Uterus (tissue), 4 donors: ENCODE measurements around the gene ADAMTS3. TPM values are rescaled to one million over a fixed set of nuclear protein-coding genes. Genes with fewer than 3 reads are reported as not detected.

Experiments
- DNase-seq, 2 donors: peaks; one replicate each; pipeline ENCODE4 v3.0.0-alpha.2; 2019 to 2020
- H3K27ac ChIP-seq, 2 donors: fragments of 200-600 bp; sonication (generic); 1 replicate in 1 of 2; 2 replicates in 1 of 2; pipeline ENCODE4 v1.5.1; 2016 to 2018
- H3K27me3 ChIP-seq, 2 donors: fragments of 200-600 bp; sonication (generic); one replicate each; pipeline ENCODE4 v1.5.1; 2018 to 2019; ENCODE audit warnings: control low read depth in 1 of 2
- H3K36me3 ChIP-seq, 2 donors: fragments of 200-600 bp; sonication (generic); one replicate each; pipeline ENCODE4 v1.5.1; 2019; ENCODE audit warnings: control low read depth in 1 of 2
- H3K4me1 ChIP-seq, 2 donors: fragments of 200-600 bp; sonication (generic); one replicate each; pipeline ENCODE4 v1.5.1; 2018 to 2019; ENCODE audit warnings: control low read depth in 1 of 2
- H3K4me3 ChIP-seq, 2 donors: fragments of 200-600 bp; sonication (generic); 1 replicate in 1 of 2; 2 replicates in 1 of 2; pipeline ENCODE4 v1.5.1; 2018 to 2019; ENCODE audit warnings: mild to moderate bottlenecking in 1 of 2
- H3K9me3 ChIP-seq, 2 donors: fragments of 200-600 bp; sonication (generic); one replicate each; pipeline ENCODE4 v1.5.1; 2019; ENCODE audit warnings: control low read depth in 1 of 2
- POLR2A ChIP-seq, 2 donors: fragments of 450-650 bp; IDR thresholded peaks; one replicate each; pipeline ENCODE4 v1.6.1; 2016; ENCODE audit warnings: antibody characterized with exemption in 2 of 2, mild to moderate bottlenecking in 1 of 2, moderate library complexity in 1 of 2
- intact Hi-C: fragments of 100-400 bp; cut with DNase I; formaldehyde crosslinking; loops from one replicate; pipeline ENCODE4 v1.15.1; 2023; ENCODE audit warnings: low total_unique reads
- total RNA-seq, 4 donors: library from RNA; depleted of rRNA in 3 of 4; stranded (reverse); fragments of >200 nt in 3 of 4; gene quantifications; one replicate each; pipeline versions ENCODE4 v1.1.0 to v1.2.4, GENCODE V29; 2014 to 2023
- TF ChIP-seq, protein P1 (sequence below), 4 experiments: fragments of 200-600 bp in 2 of 4; fragments of 450-650 bp in 2 of 4; sonication (generic) in 2 of 4; IDR thresholded peaks; one replicate each; pipeline ENCODE4 v1.5.1; 2016 to 2019; ENCODE audit warnings: antibody characterized with exemption in 4 of 4, mild to moderate bottlenecking in 2 of 4, moderate library complexity in 1 of 4
- donor health status: DM: yes; HTN: yes; CAD: no.

The ADAMTS3 gene
- total RNA-seq, 4 donors from 2014 or later, result 4.2 to 25.7 (median 11.8) TPM

DNA sequence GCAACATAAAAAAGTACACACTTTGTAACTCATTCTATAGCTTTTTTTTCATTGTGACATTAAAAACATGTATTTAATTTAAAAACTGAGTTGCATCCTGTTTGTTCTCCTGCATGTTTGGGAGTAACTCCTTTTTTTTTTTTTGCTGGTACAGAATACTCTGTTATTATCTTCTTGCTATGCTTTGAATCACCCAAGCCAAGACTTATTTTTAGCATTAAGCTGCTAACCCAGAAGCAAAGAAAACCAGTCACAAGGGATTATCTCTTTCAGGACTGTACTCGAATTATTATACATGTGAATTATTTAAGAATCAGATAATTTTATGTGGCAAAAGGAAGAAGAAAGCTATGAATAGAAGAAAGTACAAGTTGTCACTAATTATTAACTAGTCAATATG lies 194.9 kb downstream of the ADAMTS3 start:
- no peaks in the 10 kb centered on the region for H3K27me3 ChIP-seq
- no peaks in the 10 kb centered on the region for H3K36me3 ChIP-seq
- no peak for DNase-seq
- no peaks in the 10 kb centered on the region for H3K9me3 ChIP-seq
- no peak overlapping the region for H3K4me3 ChIP-seq
- TF ChIP-seq, protein P1, sequence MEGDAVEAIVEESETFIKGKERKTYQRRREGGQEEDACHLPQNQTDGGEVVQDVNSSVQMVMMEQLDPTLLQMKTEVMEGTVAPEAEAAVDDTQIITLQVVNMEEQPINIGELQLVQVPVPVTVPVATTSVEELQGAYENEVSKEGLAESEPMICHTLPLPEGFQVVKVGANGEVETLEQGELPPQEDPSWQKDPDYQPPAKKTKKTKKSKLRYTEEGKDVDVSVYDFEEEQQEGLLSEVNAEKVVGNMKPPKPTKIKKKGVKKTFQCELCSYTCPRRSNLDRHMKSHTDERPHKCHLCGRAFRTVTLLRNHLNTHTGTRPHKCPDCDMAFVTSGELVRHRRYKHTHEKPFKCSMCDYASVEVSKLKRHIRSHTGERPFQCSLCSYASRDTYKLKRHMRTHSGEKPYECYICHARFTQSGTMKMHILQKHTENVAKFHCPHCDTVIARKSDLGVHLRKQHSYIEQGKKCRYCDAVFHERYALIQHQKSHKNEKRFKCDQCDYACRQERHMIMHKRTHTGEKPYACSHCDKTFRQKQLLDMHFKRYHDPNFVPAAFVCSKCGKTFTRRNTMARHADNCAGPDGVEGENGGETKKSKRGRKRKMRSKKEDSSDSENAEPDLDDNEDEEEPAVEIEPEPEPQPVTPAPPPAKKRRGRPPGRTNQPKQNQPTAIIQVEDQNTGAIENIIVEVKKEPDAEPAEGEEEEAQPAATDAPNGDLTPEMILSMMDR (IDR thresholded peaks at IDR 0.05), result no peak
- TF ChIP-seq POLR2A (IDR thresholded peaks at IDR 0.05), result no peak
- intact Hi-C loops, result no loop called here
- H3K27ac ChIP-seq, result peak overlapping the region in 1 of 2 donors; percentile 10
- peaks cover 0 to 2% of the 10 kb centered on the region in 2 donors for H3K4me1 ChIP-seq

DNA sequence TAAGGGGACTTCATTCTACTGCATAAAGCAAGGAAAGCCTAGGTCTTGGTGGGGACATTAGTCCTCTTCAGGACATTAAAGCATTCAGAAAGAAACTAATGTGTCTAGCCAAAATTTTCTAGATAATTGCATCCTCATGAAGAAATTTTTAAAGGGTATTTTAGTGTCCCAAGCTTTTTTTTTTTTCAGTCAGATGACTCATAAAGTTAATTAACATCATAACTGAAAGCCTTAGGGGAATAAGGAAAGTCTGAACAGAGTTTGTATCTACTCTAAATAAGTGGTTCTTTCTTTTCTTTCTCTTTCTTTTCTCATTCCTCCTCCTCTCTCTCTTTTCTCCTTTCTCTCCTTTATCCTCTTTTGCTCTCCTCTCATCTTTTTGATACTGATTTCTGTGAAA lies 202.4 kb downstream of the ADAMTS3 start:
- H3K4me3 ChIP-seq, result no peak overlapping the region
- no peaks in the 10 kb centered on the region for H3K27me3 ChIP-seq
- no peak for TF ChIP-seq POLR2A (IDR thresholded peaks at IDR 0.05)
- TF ChIP-seq, protein P1 (IDR thresholded peaks at IDR 0.05), result no peak
- H3K9me3 ChIP-seq, result no peaks in the 10 kb centered on the region
- H3K4me1 ChIP-seq, result no peaks in the 10 kb centered on the region
- no peak overlapping the region for H3K27ac ChIP-seq
- no peaks in the 10 kb centered on the region for H3K36me3 ChIP-seq
- DNase-seq, result no peak
- intact Hi-C loops, result no loop called here

DNA sequence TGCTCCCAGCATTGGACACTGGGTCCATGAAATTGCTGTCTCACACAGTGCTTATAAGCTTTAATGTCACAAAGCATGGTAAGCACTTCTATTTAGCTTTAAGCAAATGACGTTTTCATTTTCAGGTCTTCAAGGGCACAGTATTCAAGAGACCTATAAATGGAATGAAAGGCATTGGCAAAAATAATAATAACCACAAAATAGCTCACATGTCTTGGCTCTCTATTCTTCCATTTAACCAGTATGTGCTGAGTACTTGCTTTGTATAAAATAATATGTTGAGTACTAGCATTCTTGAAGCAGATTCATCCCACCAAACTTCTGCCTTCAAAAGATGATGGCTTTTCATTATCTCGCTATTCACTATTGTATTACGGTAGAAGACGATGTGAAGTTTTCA lies 203.0 kb downstream of the ADAMTS3 start:
- Histone ChIP-seq H3K36me3 (no peaks in the 10 kb centered on the region), H3K27ac (no peak overlapping the region), H3K9me3 (no peaks in the 10 kb centered on the region), H3K4me3 (no peak overlapping the region), H3K27me3 (no peaks in the 10 kb centered on the region), H3K4me1 (no peaks in the 10 kb centered on the region)
- no peak for TF ChIP-seq POLR2A (IDR thresholded peaks at IDR 0.05)
- TF ChIP-seq, protein P1 (IDR thresholded peaks at IDR 0.05), result no peak
- intact Hi-C loops, result no loop called here
- DNase-seq, result no peak

DNA sequence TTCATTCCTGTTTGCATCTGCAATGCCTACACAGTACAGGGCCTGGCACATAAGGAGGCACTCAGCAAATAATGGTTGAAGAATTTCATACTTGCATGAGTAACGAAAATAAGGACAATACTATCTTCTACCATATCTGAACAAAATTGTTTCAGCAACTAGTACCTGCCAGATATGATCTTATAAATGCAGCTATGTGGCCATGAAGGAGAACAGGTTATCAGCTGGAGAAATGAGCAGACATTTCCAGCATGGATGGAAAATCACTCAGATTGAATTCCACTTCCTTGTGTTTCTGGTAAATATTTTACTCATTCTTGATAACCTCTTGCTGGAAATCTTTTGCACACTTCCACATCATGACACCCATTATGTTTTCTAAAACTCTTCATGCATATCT lies 204.0 kb downstream of the ADAMTS3 start:
- Histone ChIP-seq H3K4me1 (no peaks in the 10 kb centered on the region), H3K9me3 (no peaks in the 10 kb centered on the region), H3K27me3 (no peaks in the 10 kb centered on the region), H3K27ac (no peak overlapping the region), H3K4me3 (no peak overlapping the region), H3K36me3 (no peaks in the 10 kb centered on the region)
- DNase-seq, result no peak
- intact Hi-C loops, result no loop called here
- no peak for TF ChIP-seq POLR2A (IDR thresholded peaks at IDR 0.05)
- TF ChIP-seq, protein P1 (IDR thresholded peaks at IDR 0.05), result no peak

DNA sequence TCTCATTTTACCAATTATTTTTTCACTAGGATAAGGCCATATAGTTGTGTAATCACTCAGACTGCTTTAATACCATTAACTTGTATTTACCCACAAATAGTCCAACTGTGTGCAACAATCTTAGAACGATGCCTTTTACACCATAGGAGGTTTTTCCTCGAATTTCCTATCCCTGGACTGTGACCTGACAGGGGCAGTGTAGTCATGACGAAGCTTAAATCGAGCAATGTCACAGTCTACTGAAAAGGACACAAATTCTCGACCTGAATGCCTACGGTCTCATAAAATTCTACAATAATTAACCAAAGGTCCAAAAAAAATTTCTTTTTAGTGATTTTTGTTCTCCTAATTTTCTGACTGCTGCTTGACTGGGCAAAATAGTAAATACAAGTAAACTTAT lies 208.9 kb downstream of the ADAMTS3 start:
- Histone ChIP-seq H3K9me3 (no peaks in the 10 kb centered on the region), H3K27me3 (no peaks in the 10 kb centered on the region), H3K36me3 (no peaks in the 10 kb centered on the region), H3K27ac (no peak overlapping the region), H3K4me1 (no peaks in the 10 kb centered on the region), H3K4me3 (no peak overlapping the region)
- TF ChIP-seq, protein P1 (IDR thresholded peaks at IDR 0.05), result no peak
- TF ChIP-seq POLR2A (IDR thresholded peaks at IDR 0.05), result no peak
- no peak for DNase-seq
- intact Hi-C loops, result no loop called here
